HEK293T (cell line): ENCODE results near the gene CSTF3.
"Not testable (repeated sequence)": the region's sequence is repeated elsewhere in the genome, so short reads cannot be mapped to it uniquely, and the experiment has no call there.

Experiments
- ARNT ChIP-seq: fragments of 450-650 bp; IDR thresholded peaks from 2 replicates; pipeline ENCODE4 v1.6.1; 2017; ENCODE audit warnings: mild to moderate bottlenecking
- BHLHE40 ChIP-seq: fragments of 450-650 bp; IDR thresholded peaks from 2 replicates; pipeline ENCODE4 v1.6.1; 2016; ENCODE audit warnings: mild to moderate bottlenecking, moderate library complexity, borderline replicate concordance
- CTBP1 ChIP-seq: fragments of 450-650 bp; IDR thresholded peaks from 2 replicates; pipeline ENCODE4 v1.6.1; 2016; ENCODE audit warnings: borderline replicate concordance
- ELF4 ChIP-seq: fragments of 450-650 bp; IDR thresholded peaks from 2 replicates; pipeline ENCODE4 v1.6.1; 2017; ENCODE audit warnings: antibody characterized with exemption
- FOXA1 ChIP-seq: fragments of 450-650 bp; IDR thresholded peaks from 2 replicates; pipeline ENCODE4 v1.6.1; 2016; ENCODE audit warnings: mild to moderate bottlenecking
- FOXM1 ChIP-seq: fragments of 450-650 bp; IDR thresholded peaks from 2 replicates; pipeline ENCODE4 v1.6.1; 2017; ENCODE audit warnings: mild to moderate bottlenecking, borderline replicate concordance
- SP1 ChIP-seq: fragments of 450-650 bp; IDR thresholded peaks from 2 replicates; pipeline ENCODE4 v1.6.1; 2017
- SUZ12 ChIP-seq: fragments of 450-650 bp; IDR thresholded peaks from 2 replicates; pipeline ENCODE4 v1.6.1; 2016; ENCODE audit warnings: mild to moderate bottlenecking
- TARDBP ChIP-seq: fragments of 450-650 bp; IDR thresholded peaks from 2 replicates; pipeline ENCODE4 v1.6.1; 2016

- TF ChIP-seq FOXM1, BHLHE40, SUZ12, SP1, ARNT, FOXA1, TARDBP, CTBP1, ELF4: not testable (repeated sequence)
Measured at GRCh38 chr11:33176760-33177159, 15.5 kb upstream of the CSTF3 start.
